ENCODE results near the gene SHOX.
"Not testable (repeated sequence)": the region's sequence is repeated elsewhere in the genome, so short reads cannot be mapped to it uniquely, and the experiment has no call there.

The SHOX gene

GRCh38 chrX:630612-631496 lies at the start of gene SHOX:
SHOX (plus strand) TSS chrX:630791; CDS start chrX:630898, 107 bp downstream.
- DNase-seq, result no peak

GRCh38 chrX:581066-581465 lies 49.5 kb upstream of the SHOX start:
- no peak for DNase-seq

- no peak for DNase-seq
Observed at GRCh38 chrX:581720-582298, 48.8 kb upstream of the SHOX start.

DNA sequence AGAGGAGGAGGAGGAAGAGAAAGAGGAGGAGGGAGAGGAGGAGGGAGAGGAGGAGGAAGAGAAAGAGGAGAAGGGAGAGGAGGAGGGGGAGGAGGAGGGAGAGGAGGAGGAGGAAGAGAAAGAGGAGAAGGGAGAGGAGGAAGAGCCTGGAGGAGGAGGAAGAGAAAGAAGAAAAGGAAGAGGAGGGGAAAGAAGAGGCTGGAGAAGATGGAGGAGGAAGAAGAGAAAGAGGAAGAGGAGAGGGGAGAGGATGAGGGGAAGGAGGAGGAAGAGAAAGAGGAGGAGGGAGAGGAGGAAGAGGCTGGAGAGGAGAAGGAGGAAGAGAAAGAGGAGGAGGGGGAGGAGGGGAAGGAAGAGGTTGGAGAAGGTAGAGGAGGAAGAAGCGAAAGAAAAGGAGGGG lies 46.0 kb upstream of the SHOX start:
- DNase-seq, result no peak

DNA sequence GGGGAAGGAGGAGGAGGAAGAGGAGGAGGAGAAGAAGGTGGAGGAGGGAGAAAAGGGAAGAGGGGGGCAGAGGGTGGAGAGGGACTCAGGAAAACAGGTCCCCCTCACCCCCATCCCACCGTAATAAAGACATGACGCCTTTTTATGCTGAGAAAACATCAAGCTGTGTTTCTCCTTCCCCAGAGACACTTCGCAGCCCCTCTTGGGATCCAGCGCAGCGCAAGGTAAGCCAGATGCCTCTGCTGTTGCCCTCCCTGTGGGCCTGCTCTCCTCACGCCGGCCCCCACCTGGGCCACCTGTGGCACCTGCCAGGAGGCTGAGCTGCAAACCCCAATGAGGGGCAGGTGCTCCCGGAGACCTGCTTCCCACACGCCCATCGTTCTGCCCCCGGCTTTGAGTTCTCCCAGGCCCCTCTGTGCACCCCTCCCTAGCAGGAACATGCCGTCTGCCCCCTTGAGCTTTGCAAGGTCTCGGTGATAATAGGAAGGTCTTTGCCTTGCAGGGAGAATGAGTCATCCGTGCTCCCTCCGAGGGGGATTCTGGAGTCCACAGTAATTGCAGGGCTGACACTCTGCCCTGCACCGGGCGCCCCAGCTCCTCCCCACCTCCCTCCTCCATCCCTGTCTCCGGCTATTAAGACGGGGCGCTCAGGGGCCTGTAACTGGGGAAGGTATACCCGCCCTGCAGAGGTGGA lies 45.3 kb upstream of the SHOX start:
- no peak for DNase-seq

- DNase-seq, result no peak
Observed at GRCh38 chrX:586351-586750, 44.2 kb upstream of the SHOX start.

DNA sequence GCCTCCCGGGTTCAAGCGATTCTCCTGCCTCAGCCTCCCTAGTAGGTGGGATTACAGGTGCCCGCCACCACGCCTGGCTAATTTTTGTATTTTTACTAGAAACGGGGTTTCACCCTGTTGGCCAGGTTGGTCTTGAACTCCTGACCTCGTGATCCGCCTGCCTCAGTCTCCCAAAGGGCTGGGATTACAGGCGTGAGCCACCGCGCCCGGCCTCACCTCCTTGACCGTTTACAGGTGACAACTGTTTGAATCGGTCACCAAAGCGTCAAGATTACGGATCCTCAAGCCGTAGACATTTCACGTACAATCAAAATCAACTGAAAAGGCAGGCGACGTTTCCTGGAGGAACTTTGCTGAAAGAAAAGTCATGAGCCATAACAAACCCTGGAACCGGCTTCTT lies 41.3 kb upstream of the SHOX start:
- not testable (repeated sequence) for DNase-seq

DNA sequence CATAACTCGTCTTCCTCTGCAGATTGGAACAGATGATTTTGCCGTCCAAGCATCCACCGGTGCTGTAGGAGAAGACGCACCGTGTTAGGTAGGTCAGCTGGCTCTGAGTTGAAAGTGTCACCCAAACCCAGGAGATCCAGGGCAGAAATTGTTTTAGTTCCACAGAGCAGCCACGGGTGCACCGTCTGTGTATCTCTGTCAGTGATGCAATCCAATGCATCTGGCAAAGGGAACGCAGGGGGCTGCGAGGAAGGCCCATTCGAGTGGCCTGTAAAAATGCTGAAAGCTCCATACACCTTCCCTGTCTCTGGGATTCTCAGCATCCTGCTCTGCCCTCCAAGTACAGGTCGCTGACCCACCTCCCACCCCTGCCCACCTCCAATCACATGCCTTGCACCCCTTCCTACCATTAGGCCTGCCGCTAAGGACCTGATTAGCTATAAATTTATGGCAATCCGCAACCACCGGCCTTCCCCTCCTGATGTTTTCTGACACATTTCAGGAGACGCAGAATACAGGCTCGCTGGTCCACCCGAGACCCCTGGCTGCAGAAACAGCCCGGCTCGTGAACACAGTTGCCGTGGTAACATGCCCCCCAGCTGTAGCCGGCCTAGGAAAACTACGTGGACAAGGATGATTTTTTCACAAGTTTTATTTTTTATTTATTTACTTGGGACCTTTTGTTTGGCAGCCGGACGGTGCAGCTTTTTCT lies 39.7 kb upstream of the SHOX start:
- DNase-seq, result no peak

DNA sequence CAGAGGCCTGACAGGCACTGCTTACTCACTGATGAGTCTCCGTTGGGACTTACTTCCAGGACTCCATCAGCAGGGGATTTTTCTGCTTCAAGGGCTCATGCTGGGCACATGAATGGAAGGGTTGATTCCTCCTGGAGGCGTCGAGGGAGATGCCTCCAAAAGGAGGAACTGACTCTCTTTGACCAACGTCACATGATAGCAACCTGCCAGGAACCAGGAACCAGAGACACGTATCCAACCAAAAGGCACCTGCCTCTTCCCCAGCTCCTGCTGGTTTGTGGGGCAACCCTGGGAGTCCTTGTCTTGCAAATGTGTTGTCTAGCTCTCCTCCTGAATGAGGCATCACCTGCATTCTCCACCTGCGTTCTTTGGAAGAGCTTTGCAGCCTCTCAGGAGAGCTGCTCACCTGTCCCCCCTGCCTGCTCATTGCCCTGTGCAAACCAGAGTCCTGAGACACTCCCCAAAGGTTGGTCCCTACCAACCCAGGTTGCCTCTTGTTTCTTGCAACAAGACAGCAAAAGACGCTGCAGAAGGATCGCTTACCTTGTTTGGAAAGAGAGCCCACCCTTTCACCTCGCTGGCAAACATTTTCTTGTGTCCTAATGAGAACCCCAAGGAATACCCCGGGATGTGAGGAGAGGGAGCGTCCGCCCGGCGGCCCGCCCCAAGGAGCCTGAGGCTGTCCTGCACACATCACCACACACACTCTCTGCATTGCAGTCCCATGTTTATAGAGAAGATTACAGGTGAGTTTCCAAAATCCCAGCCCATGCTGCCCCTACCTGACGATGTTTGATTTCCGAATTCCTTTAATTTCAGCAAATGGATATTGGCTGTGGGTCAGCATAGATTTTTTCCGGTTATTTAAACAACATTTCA lies 30.5 kb upstream of the SHOX start:
- DNase-seq, result no peak

DNA sequence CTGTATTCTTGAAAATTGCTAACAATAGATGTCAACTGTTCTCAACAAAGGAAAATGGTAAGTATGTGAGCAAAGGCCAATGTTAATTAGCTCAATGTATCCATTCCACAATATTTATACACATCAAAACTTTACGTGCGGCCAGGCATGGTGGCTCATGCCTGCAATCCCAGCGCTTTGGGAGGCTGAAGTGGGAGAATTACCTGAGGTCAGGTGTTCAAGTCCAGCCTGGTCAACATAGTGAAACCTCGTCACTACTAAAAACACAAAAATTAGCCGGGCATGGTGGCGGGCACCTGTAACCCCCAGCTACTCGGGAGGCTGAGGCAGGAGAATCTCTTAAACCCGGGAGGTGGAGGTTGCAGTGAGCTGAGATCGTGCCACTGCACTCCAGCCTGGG lies 27.6 kb upstream of the SHOX start:
- DNase-seq, result not testable (repeated sequence)

GRCh38 chrX:604616-605015 lies 26.0 kb upstream of the SHOX start:
- not testable (repeated sequence) for DNase-seq

- not testable (repeated sequence) for DNase-seq
Observed at GRCh38 chrX:608088-608487, 22.5 kb upstream of the SHOX start.

DNA sequence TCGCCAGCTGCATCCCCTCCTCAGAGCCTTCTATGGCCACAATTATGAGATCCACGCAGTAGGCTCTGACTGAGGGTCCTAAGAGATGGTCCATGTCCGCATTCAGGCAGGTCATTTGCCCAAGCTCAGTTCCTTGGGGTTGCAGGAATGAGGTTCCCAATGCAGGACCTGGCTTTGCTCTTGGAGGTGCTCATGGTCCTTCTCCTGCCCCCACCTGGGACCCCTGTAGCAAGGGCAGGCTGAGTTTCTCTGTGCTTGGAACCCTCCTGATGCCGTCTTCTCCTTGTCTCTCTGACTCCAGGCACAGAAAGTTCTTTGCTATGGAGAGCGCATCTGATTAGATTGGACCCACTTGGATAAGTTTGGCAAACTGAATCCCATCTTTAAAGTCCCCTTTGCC lies 16.5 kb upstream of the SHOX start:
- no peak for DNase-seq

- no peak for DNase-seq
Observed at GRCh38 chrX:617401-617800, 13.2 kb upstream of the SHOX start.

- DNase-seq, result no peak
Observed at GRCh38 chrX:617891-618290, 12.7 kb upstream of the SHOX start.

- not testable (repeated sequence) for DNase-seq
Observed at GRCh38 chrX:618304-618703, 12.3 kb upstream of the SHOX start.

GRCh38 chrX:618761-619450 lies 11.7 kb upstream of the SHOX start:
- DNase-seq, result no peak

GRCh38 chrX:619451-619811 lies 11.2 kb upstream of the SHOX start:
- no peak for DNase-seq

DNA sequence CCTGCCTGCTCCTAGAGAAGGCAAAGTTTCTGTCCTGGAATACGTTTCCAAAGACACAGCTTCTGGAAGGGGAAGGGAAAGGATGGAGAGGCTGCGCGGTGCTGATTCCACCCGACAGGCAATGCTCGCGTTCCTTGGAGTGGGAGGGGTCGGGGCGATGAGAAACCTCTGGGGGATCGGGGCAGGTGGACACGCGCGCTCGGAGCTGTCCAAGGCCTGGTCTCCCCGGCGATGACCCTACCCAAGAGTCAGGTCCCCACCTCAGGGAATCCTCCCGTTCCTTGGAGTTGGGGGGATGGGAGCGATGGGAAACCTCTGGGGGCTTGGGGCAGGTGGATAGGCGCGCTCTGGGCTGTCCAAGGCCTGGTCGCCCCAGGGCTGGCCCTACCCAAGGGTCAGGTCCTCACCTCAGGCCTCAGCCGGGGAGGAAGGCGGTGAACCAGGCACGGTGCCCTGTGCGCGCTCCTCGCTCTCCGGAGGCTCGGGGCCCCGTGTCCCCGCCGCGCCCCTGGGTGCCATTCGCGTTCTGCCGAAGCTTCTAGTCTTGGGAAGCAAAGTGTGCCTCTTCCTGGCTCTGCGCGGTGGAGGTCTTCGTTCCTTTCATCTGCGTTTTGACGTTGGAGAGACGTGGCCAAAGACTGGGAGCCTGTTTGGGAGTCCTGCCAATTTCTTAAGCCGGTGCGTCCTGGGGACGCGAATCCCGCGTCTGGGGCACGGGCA lies 10.6 kb upstream of the SHOX start:
- no peak for DNase-seq

DNA sequence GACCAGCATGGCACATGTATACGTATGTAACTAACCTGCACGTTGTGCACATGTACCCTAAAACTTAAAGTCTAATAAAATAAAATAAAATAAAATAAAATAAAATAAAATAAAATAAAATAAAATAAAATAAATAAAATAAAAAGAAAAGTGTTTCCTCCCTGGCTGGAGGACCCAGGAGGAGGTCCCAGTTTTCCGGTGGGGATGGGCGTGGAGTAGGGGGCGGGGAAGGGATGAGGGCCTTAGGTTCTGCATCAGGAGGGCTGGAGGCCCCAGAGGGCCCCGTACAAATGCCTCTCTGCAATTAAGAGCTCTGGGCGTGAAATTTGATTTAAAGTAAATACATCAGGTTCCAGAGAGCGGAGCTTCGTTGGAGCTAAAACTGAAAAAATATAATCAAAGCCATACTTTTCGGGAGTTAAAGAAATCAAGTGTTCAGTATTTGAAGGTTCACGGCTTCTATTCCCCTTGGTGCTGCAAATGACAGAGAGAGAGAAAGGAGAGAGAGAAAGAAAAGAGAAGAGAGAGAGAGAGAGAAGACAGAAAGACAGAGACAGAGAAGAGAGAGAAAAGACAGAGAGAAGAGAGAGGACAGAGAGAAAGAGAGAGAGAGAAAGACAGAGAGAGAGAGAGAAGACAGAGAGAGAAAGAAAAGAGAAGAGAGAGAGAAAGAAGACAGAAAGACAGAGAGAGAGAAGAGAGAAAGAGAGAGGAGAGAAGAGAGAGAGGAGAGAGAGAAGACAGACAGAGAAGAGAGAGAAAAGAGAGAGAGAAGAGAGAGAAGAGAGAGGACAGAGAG lies 8.7 kb upstream of the SHOX start:
- DNase-seq, result no peak
